HepG2 (cell line): ENCODE measurements around the gene TMEM198. TPM values are rescaled to one million over a fixed set of nuclear protein-coding genes. Genes with fewer than 3 reads are reported as not detected.

Experiments used
- ATF7-NPFF ChIP-seq: sonication (generic); formaldehyde crosslinking; IDR thresholded peaks from 2 replicates; pipeline ENCODE4 v1.8.1; 2023; ENCODE audit warnings: mild to moderate bottlenecking, low read depth, missing genetic modification reagents, moderate library complexity
- CENPT ChIP-seq: sonication (generic); formaldehyde crosslinking; IDR thresholded peaks from 2 replicates; pipeline ENCODE4 v1.8.0; 2022; ENCODE audit warnings: low read depth, mild to moderate bottlenecking, moderate library complexity, missing genetic modification reagents
- DNMT1 ChIP-seq: sonication (generic); formaldehyde crosslinking; IDR thresholded peaks from 2 replicates; pipeline ENCODE4 v1.5.1; 2020; ENCODE audit warnings: mild to moderate bottlenecking, missing genetic modification reagents
- FOXJ3 ChIP-seq: sonication (generic); formaldehyde crosslinking; IDR thresholded peaks from 2 replicates; pipeline ENCODE4 v1.4.0; 2020; ENCODE audit warnings: missing genetic modification reagents, mild to moderate bottlenecking, borderline replicate concordance
- IKZF4 ChIP-seq: sonication (generic); formaldehyde crosslinking; IDR thresholded peaks from 2 replicates; pipeline ENCODE4 v1.5.1; 2020; ENCODE audit warnings: borderline replicate concordance, mild to moderate bottlenecking, low read depth, missing genetic modification reagents; ENCODE audit errors: not compliant biosample characterization
- ISL2 ChIP-seq: sonication (generic); formaldehyde crosslinking; IDR thresholded peaks from 2 replicates; pipeline ENCODE4 v1.5.0; 2020; ENCODE audit warnings: missing genetic modification reagents
- KAT7 ChIP-seq: IDR thresholded peaks from 2 replicates; pipeline ENCODE4 v1.6.1; 2018; ENCODE audit warnings: borderline replicate concordance, missing compliant biosample characterization
- KDM2A ChIP-seq: sonication (generic); formaldehyde crosslinking; IDR thresholded peaks from 2 replicates; pipeline ENCODE4 v1.4.0; 2020; ENCODE audit warnings: low read depth, missing genetic modification reagents, borderline replicate concordance
- NFKB2 ChIP-seq: sonication (generic); formaldehyde crosslinking; IDR thresholded peaks from 2 replicates; pipeline ENCODE4 v1.4.0; 2020; ENCODE audit warnings: missing genetic modification reagents, borderline replicate concordance
- ONECUT2 ChIP-seq: sonication (generic); formaldehyde crosslinking; IDR thresholded peaks from 2 replicates; pipeline ENCODE4 v1.4.0; 2020; ENCODE audit warnings: missing genetic modification reagents
- PAWR ChIP-seq: sonication (generic); formaldehyde crosslinking; IDR thresholded peaks from 2 replicates; pipeline ENCODE4 v1.4.0; 2020; ENCODE audit warnings: missing genetic modification reagents, mild to moderate bottlenecking, borderline replicate concordance
- PHF8 ChIP-seq: sonication (generic); formaldehyde crosslinking; IDR thresholded peaks from 2 replicates; pipeline ENCODE4 v1.5.0; 2020; ENCODE audit warnings: missing genetic modification reagents
- PITX1 ChIP-seq: sonication (generic); formaldehyde crosslinking; IDR thresholded peaks from 2 replicates; pipeline ENCODE4 v1.5.1; 2020; ENCODE audit warnings: mild to moderate bottlenecking, missing genetic modification reagents
- ZEB1 ChIP-seq: IDR thresholded peaks from 2 replicates; pipeline ENCODE4 v1.6.1; 2012; ENCODE audit warnings: mild to moderate bottlenecking, low read depth, inconsistent platforms; ENCODE audit not compliant: insufficient replicate concordance
- ZMAT3 ChIP-seq: sonication (generic); formaldehyde crosslinking; conservative IDR thresholded peaks from 2 replicates; pipeline ENCODE4 v1.7.0; 2021; ENCODE audit warnings: missing genetic modification reagents
- ZNF160 ChIP-seq: sonication (generic); formaldehyde crosslinking; IDR thresholded peaks from 2 replicates; pipeline ENCODE4 v1.8.0; 2022; ENCODE audit warnings: mild to moderate bottlenecking, inconsistent platforms, missing genetic modification reagents
- ZNF430 ChIP-seq: sonication (generic); formaldehyde crosslinking; IDR thresholded peaks from 2 replicates; pipeline ENCODE4 v1.9.0; 2021; ENCODE audit warnings: mild to moderate bottlenecking, missing genetic modification reagents
- polyA plus RNA-seq, 8 experiments: library from polyadenylated mRNA; depleted of rRNA in 3 of 8; stranded (reverse) in 7 of 8; unstranded in 1 of 8; fragments of >200 nt; fragmentation: Illumina TruSeq in 4 of 8; extraction: Trizol in 4 of 8; gene quantifications; 2 replicates each; pipeline versions ENCODE4 v1.2.1 to v1.2.3, GENCODE V29; 2011 to 2016; ENCODE audit warnings: low read depth in 4 of 8, missing spikeins in 1 of 8, mixed read lengths in 1 of 8; ENCODE audit not compliant: insufficient read depth in 1 of 8
- total RNA-seq, 5 experiments: library from RNA; depleted of rRNA; stranded (reverse); fragments of >200 nt; fragmentation: Illumina TruSeq; extraction: Trizol; gene quantifications; 2 replicates each; pipeline ENCODE4 v1.2.3, GENCODE V29; 2016; ENCODE audit warnings: low read depth in 1 of 5
- TF ChIP-seq, protein P1 (sequence below), 2 experiments: fragments of 450-650 bp in 1 of 2; sonication (generic) in 1 of 2; formaldehyde crosslinking; IDR thresholded peaks; 2 replicates each; pipeline versions ENCODE4 v1.5.0 to v1.8.0; 2020 to 2022; ENCODE audit warnings: mild to moderate bottlenecking in 1 of 2, missing genetic modification reagents in 1 of 2
- TF ChIP-seq, protein P2 (sequence below): sonication (generic); formaldehyde crosslinking; IDR thresholded peaks from 2 replicates; pipeline ENCODE4 v1.9.0; 2021; ENCODE audit warnings: missing genetic modification reagents, borderline replicate concordance
- TF ChIP-seq, protein P3 (sequence below): IDR thresholded peaks from 2 replicates; pipeline ENCODE4 v1.6.1; 2016
- TF ChIP-seq, protein P4 (sequence below): sonication (generic); formaldehyde crosslinking; IDR thresholded peaks from 2 replicates; pipeline ENCODE4 v1.5.0; 2020; ENCODE audit warnings: missing genetic modification reagents, mild to moderate bottlenecking, borderline replicate concordance
- TF ChIP-seq, protein P5 (sequence below): sonication (generic); formaldehyde crosslinking; IDR thresholded peaks from 2 replicates; pipeline ENCODE4 v1.8.1; 2023; ENCODE audit warnings: missing genetic modification reagents, inconsistent platforms, borderline replicate concordance

Gene TMEM198
- total and polyA plus RNA-seq, 2 of the 13 experiments (the other 11 are each of a cell fraction or from before 2014, with no cell fraction given) = 17.3 to 23.5 TPM

DNA sequence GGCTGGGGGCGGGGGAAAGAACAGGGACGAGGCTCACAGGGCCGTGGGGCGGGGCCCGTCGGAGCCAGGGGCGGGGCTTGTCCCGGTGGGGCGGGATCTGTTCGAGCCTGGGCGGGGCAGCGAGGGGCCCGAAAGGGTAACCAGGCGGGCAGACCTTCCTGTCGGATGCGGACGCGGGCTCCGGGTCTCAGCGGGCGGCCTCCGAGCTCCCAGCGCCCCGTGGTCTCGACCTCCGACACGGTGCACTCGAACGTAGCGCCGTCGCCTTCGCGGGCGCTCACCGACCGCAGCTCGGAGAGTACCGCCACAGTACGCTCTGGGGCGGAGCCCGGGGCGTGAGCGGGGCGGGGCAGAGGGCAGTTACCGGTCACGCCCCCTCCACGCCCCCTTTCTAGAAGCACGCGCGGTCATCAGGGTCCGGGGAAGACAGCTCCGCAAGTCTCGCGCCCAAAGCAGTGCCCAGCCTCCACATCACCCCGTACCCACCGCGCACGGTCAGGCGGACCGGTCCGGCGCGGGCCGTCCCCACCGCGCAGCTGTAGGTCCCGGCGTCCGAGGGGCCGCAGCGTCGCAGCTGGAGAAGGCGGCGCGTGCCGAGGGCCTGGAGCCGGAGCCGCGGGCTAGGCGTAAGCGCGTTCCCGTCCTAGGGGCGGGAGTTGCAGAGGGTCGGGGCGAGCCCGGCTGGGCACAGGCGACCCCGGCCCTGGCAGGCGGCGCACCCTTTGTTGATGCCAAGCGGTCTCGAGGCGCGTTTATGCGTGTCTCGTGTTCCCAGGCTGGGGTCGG lies 8.7 kb downstream of the TMEM198 start (continued):
- no peak; the same call in none of the 2 replicates for TF ChIP-seq ZNF160
- TF ChIP-seq PITX1 (CRISPR knock-in tag) = peak; percentile 29; the same call in 1 of the 2 replicates
- peak; percentile 97; the same call in 1 of the 2 replicates for TF ChIP-seq NFKB2
- TF ChIP-seq, protein P1, sequence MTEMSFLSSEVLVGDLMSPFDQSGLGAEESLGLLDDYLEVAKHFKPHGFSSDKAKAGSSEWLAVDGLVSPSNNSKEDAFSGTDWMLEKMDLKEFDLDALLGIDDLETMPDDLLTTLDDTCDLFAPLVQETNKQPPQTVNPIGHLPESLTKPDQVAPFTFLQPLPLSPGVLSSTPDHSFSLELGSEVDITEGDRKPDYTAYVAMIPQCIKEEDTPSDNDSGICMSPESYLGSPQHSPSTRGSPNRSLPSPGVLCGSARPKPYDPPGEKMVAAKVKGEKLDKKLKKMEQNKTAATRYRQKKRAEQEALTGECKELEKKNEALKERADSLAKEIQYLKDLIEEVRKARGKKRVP (CRISPR knock-in tag; IDR thresholded peaks at IDR 0.05) = no peak; a peak in 1 of 4 replicates
- no peak for TF ChIP-seq KAT7
- TF ChIP-seq ATF7-NPFF (CRISPR knock-in tag) = peak; percentile 87
- TF ChIP-seq, protein P2, sequence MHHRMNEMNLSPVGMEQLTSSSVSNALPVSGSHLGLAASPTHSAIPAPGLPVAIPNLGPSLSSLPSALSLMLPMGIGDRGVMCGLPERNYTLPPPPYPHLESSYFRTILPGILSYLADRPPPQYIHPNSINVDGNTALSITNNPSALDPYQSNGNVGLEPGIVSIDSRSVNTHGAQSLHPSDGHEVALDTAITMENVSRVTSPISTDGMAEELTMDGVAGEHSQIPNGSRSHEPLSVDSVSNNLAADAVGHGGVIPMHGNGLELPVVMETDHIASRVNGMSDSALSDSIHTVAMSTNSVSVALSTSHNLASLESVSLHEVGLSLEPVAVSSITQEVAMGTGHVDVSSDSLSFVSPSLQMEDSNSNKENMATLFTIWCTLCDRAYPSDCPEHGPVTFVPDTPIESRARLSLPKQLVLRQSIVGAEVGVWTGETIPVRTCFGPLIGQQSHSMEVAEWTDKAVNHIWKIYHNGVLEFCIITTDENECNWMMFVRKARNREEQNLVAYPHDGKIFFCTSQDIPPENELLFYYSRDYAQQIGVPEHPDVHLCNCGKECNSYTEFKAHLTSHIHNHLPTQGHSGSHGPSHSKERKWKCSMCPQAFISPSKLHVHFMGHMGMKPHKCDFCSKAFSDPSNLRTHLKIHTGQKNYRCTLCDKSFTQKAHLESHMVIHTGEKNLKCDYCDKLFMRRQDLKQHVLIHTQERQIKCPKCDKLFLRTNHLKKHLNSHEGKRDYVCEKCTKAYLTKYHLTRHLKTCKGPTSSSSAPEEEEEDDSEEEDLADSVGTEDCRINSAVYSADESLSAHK (CRISPR knock-in tag) = 0 out of 2 replicates have a peak, but pooled peaks have one; percentile 64
- TF ChIP-seq ZNF430 (CRISPR knock-in tag) = 0 out of 2 replicates have a peak, but pooled peaks have one; percentile 70
- no peak; the same call in 1 of the 2 replicates for TF ChIP-seq ONECUT2 (CRISPR knock-in tag)
- peak; percentile 92 for TF ChIP-seq CENPT (CRISPR knock-in tag)
- peak; percentile 63; the same call in 1 of the 2 replicates for TF ChIP-seq DNMT1 (CRISPR knock-in tag)
- no peak for TF ChIP-seq FOXJ3 (CRISPR knock-in tag)
- no peak for TF ChIP-seq PAWR
- TF ChIP-seq, protein P3, sequence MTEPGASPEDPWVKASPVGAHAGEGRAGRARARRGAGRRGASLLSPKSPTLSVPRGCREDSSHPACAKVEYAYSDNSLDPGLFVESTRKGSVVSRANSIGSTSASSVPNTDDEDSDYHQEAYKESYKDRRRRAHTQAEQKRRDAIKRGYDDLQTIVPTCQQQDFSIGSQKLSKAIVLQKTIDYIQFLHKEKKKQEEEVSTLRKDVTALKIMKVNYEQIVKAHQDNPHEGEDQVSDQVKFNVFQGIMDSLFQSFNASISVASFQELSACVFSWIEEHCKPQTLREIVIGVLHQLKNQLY (CRISPR knock-in tag) = 0 out of 2 replicates have a peak, but pooled peaks have one; percentile 25
- no peak for TF ChIP-seq ZEB1
- TF ChIP-seq, protein P4, sequence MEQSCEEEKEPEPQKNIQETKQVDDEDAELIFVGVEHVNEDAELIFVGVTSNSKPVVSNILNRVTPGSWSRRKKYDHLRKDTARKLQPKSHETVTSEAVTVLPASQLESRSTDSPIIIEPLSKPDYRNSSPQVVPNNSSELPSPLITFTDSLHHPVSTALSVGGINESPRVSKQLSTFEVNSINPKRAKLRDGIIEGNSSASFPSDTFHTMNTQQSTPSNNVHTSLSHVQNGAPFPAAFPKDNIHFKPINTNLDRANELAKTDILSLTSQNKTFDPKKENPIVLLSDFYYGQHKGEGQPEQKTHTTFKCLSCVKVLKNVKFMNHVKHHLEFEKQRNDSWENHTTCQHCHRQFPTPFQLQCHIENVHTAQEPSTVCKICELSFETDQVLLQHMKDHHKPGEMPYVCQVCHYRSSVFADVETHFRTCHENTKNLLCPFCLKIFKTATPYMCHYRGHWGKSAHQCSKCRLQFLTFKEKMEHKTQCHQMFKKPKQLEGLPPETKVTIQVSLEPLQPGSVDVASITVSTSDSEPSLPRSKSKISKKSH (CRISPR knock-in tag) = peak; percentile 66
- peak; percentile 60; the same call in 1 of the 2 replicates for TF ChIP-seq ISL2
- peak; percentile 97 for TF ChIP-seq IKZF4
- TF ChIP-seq PHF8 (CRISPR knock-in tag) = peak; percentile 48
- peak; percentile 78 for TF ChIP-seq ZMAT3
- TF ChIP-seq, protein P5, sequence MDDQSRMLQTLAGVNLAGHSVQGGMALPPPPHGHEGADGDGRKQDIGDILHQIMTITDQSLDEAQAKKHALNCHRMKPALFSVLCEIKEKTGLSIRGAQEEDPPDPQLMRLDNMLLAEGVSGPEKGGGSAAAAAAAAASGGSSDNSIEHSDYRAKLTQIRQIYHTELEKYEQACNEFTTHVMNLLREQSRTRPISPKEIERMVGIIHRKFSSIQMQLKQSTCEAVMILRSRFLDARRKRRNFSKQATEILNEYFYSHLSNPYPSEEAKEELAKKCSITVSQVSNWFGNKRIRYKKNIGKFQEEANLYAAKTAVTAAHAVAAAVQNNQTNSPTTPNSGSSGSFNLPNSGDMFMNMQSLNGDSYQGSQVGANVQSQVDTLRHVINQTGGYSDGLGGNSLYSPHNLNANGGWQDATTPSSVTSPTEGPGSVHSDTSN = no peak
- TF ChIP-seq KDM2A = peak; percentile 99
